Psoas muscle (tissue), 8 donors: ENCODE data around the gene SEC24D. TPM values are rescaled to one million over a fixed set of nuclear protein-coding genes. Genes with fewer than 3 reads are reported as not detected.
A peak's percentile ranks its signal among the peaks of the same experiment; 100 is the strongest.

Experiments
- ATAC-seq, 4 donors: fragments of 200-7000 bp; cut with Tn5 transposase; one replicate each; pipeline ENCODE4 v1.9.1; 2020; ENCODE audit warnings: moderate library complexity in 3 of 4, mild to moderate bottlenecking in 2 of 4
- DNase-seq, 2 donors: peaks; one replicate each; pipeline ENCODE4 v3.0.0-alpha.2; 2020
- H3K27ac ChIP-seq: fragments of 200-600 bp; one replicate; pipeline ENCODE4 v1.8.0; 2022
- H3K27me3 ChIP-seq, 3 donors: fragments of 200-600 bp in 1 of 3; one replicate each; pipeline versions ENCODE4 v1.6.1 to v1.8.0; 2013 to 2022; ENCODE audit warnings: low read length in 2 of 3, mild to moderate bottlenecking in 2 of 3, moderate library complexity in 1 of 3; ENCODE audit not compliant: insufficient read depth in 3 of 3
- H3K36me3 ChIP-seq, 2 donors: fragments of 200-600 bp in 1 of 2; one replicate each; pipeline versions ENCODE4 v1.6.1 to v1.8.0; 2013 to 2022; ENCODE audit warnings: low read depth in 1 of 2, mild to moderate bottlenecking in 1 of 2, moderate library complexity in 1 of 2; ENCODE audit not compliant: insufficient read depth in 1 of 2
- H3K4me1 ChIP-seq: fragments of 200-600 bp; one replicate; pipeline ENCODE4 v1.8.0; 2022
- H3K4me3 ChIP-seq: fragments of 200-600 bp; one replicate; pipeline ENCODE4 v1.8.0; 2022; ENCODE audit warnings: mild to moderate bottlenecking
- H3K9me3 ChIP-seq: fragments of 200-600 bp; one replicate; pipeline ENCODE4 v1.8.0; 2022
- WGBS, 3 donors: extraction: QIAGEN DNeasy Blood & Tissue Kit; methylation state at CpG; one replicate each; pipeline versions ENCODE4 v1.1.6 to v1.1.7; 2013; 5-methylcytosine and 5-hydroxymethylcytosine counted together
- intact Hi-C, 2 donors: fragments of 100-400 bp; cut with DNase I; formaldehyde crosslinking; loops; one replicate each; pipeline versions ENCODE4 v1.11.0 to v1.14.2; 2022
- polyA plus RNA-seq, 3 donors: library from polyadenylated mRNA; stranded (reverse); fragments of 200-250 nt; gene quantifications; one replicate each; pipeline ENCODE4 v1.2.3, GENCODE V29; 2013
- total RNA-seq, 4 donors: library from RNA; stranded (reverse); fragmentation: NEBNext Ultra II Directional in 2 of 4; extraction: Animal tissue kit (Norgen Biotek cat#: 25700) in 2 of 4; gene quantifications; one replicate each; pipeline versions ENCODE4 v1.2.1 to v1.2.4, GENCODE V29; 2021 to 2023
- TF ChIP-seq, protein P1 (sequence below): fragments of 200-600 bp; IDR thresholded peaks from one replicate; pipeline ENCODE4 v1.8.0; 2022; ENCODE audit warnings: antibody characterized with exemption
- donor health status: healthy with polysubstance abuse.
- donor health status: DM: no; HTN: no; CAD: no; lungs with moderate emphysema.
- donor health status: Bipolar disorder and iron deficiency.
- donor health status: healthy.
- donor health status: DM: yes; HTN: yes; CAD: no.
- donor health status: DM: no; HTN: no; CAD: no.
- donor health status: DM: no; HTN: no; CAD: no.
- donor health status: DM: yes; HTN: yes; CAD: no.

The SEC24D gene
- total and polyA plus RNA-seq, 7 donors = 2.4 to 13.7 (median 5.9) TPM

DNA sequence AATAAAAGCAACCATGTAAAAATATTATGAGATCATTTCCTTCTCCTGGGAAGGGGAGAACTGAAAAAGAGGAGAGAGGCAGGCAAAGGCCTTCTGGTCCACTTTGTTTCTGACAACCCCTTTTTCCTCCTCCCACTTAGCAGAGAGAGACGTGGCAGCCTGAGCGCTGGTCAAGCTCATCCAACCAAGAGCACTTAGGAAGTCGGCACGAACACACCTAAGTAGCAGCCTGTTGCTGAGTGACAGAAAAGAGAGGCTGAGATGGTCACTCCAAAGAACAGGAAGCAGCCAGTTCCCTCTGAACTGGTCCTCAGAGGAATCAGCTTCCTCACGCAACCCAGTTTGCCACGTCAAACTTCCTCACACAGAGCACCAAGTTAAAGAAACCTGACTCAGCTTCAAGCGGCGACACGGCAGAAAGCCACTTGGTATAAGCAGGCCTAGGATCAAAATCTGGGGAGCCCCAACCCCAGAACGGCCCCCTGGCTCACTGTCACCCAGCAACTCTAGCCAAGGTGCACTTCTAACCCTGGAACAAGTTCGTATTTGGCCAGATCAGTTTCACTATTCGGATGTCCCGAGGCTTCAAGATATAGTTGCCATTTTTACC, 861 bp downstream of the SEC24D start:
- H3K4me1 ChIP-seq = peaks cover 9% of the 10 kb centered on the region
- WGBS, 3 donors = 0 to 5% (median 1%) methylated on average over 13 of the region's 13 CpGs
- intact Hi-C loops = loop anchor here in 1 of 2 donors (5.0 kb wide), 3 partner anchors 52 to 132 kb away; partner anchors contain the start of gene SYNPO2

DNA sequence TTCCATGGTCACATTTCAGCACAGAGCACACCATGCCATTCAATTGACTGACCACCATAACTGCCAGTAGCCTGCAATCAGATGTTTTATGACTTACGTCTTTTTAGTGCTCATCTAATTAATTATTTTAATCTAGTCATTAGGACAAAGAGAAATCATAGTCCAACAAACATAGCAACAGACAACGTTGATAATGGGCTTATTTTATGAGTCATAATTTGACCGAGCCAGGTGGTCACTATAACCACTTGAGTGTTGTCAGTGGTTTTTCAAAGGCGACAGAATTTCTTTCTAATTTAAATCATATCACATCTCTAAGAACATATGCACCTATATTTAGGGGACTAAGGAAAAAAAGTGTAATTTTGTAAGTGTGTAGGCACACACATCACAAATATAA, 1.9 kb downstream of the SEC24D start:
- ATAC-seq = no peak
- intact Hi-C loops = no loop called here
- Histone ChIP-seq H3K9me3 (no peaks in the 10 kb centered on the region), H3K36me3 (peaks cover 0 to 43% of the 10 kb centered on the region in 2 donors), H3K27me3 (no peaks in the 10 kb centered on the region), H3K4me3 (peak overlapping the region; percentile 100), H3K4me1 (peaks cover 6% of the 10 kb centered on the region), H3K27ac (no peak overlapping the region)
- no peak for DNase-seq
- WGBS, 3 donors = 61 to 76% (median 74%) methylated on average over 4 of the region's 4 CpGs
- TF ChIP-seq, protein P1, sequence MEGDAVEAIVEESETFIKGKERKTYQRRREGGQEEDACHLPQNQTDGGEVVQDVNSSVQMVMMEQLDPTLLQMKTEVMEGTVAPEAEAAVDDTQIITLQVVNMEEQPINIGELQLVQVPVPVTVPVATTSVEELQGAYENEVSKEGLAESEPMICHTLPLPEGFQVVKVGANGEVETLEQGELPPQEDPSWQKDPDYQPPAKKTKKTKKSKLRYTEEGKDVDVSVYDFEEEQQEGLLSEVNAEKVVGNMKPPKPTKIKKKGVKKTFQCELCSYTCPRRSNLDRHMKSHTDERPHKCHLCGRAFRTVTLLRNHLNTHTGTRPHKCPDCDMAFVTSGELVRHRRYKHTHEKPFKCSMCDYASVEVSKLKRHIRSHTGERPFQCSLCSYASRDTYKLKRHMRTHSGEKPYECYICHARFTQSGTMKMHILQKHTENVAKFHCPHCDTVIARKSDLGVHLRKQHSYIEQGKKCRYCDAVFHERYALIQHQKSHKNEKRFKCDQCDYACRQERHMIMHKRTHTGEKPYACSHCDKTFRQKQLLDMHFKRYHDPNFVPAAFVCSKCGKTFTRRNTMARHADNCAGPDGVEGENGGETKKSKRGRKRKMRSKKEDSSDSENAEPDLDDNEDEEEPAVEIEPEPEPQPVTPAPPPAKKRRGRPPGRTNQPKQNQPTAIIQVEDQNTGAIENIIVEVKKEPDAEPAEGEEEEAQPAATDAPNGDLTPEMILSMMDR = no peak

More for the DNA sequence above, 861 bp downstream of the SEC24D start:
- Histone ChIP-seq H3K27ac (peak overlapping the region; percentile 93), H3K4me3 (peak overlapping the region; percentile 100), H3K9me3 (no peaks in the 10 kb centered on the region), H3K36me3 (peaks cover 0 to 33% of the 10 kb centered on the region in 2 donors), H3K27me3 (no peaks in the 10 kb centered on the region)
- TF ChIP-seq, protein P1 = no peak
- peak; percentile 65 to 72 for DNase-seq
- ATAC-seq = peak; percentile 64 to 78 (median 68)

DNA sequence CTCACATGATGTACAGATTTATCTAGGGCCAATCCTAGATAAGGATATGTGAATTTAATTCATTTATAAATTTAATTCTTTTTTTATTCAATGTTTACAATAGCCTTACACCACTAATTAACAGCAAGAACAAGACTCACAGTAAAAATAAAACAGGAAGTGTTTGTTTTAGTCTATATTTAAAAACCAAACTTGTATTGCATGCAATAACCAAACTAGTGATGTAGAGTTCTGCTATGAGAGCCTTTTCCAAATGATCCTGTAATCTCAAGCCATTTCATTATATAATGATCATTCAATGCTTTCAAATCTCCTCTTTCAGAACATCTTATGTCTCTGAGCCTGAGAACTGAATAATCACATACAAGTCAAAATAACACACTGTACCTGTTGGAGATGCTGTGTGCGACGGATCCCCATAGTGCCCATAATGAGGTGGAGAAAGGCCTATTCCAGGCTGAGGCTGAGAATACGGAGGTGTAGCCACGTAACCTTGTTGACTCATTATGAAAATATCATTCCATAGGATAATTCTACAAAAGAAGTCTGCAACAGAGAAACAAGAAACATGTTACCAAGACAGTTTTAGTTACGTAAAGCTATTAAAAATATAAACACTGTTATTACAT, 2.6 kb downstream of the SEC24D start:
- H3K27ac ChIP-seq = no peak overlapping the region
- DNase-seq (no peak), ATAC-seq (no peak)
- no peaks in the 10 kb centered on the region for H3K9me3 ChIP-seq
- WGBS, 3 donors = 91 to 94% (median 94%) methylated on average over 5 of the region's 5 CpGs
- H3K4me3 ChIP-seq = no peak overlapping the region
- peaks cover 0 to 43% of the 10 kb centered on the region in 2 donors for H3K36me3 ChIP-seq
- TF ChIP-seq, protein P1 = no peak
- H3K4me1 ChIP-seq = peaks cover 6% of the 10 kb centered on the region
- no peaks in the 10 kb centered on the region for H3K27me3 ChIP-seq
- intact Hi-C loops = no loop called here

DNA sequence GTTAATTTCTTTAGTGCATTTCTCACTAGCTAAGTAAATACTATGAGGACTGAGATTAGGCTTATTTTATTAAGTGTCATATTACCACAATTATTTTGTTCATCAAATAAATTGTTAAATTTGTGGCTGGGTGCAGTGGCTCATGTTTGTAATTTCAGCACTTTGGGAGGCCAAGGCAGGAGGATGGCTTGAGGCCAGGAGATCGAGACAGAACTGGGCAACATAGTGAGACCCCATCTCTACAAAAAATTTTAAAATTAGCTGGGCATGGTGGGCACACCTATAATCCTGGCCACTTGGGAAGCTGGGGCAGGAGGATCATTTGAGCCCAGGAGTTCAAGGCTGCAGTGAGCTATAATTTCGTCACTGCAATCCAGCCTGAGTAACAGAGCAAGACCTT, 6.8 kb downstream of the SEC24D start:
- TF ChIP-seq, protein P1 = no peak
- intact Hi-C loops = loop anchor here in 1 of 2 donors (5.0 kb wide), 1 partner anchor 42 kb away; no protein-coding TSS in a partner anchor
- Histone ChIP-seq H3K9me3 (no peaks in the 10 kb centered on the region), H3K36me3 (peaks cover 0 to 50% of the 10 kb centered on the region in 2 donors), H3K27me3 (no peaks in the 10 kb centered on the region), H3K4me1 (peaks cover 7% of the 10 kb centered on the region), H3K4me3 (no peak overlapping the region), H3K27ac (no peak overlapping the region)
- DNase-seq (no peak), ATAC-seq (no peak)
- 92 to 100% (median 93%) methylated on average over 2 of the region's 2 CpGs for WGBS, 3 donors
